Measurements from ENCODE around the gene AKTIP.

The AKTIP gene

DNA sequence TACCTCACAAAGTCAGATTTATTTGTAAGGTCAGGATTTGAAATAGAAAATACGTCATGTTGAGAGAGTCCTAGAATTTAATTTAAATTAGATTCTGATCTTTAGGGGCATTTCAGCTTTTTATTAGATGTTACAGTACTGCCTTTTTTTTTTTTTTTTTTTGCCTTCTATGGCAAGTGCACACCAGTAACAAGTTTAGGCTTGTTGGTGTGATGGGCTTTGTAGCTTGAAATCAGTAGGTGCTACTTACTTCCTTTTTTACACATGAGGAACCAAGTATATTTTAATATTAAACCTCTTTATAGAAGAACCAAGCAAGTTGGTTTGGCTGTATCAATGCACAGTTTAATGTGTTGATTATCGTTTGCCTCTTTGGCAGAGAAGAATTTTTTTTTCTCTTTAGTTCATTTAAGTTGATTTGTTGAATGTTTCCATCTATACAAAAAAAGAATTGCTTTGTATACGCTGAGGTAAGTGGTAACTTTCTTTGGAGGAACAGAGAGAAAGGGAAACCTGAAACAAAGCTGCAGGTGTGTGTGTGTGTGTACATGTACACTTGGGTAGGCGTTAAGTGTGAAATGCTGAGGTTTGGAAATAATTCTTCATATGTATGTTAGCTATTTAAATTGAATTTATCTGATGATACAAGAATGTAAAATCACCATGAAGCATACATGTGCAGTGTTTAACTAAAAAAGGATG lies 53.0 kb downstream of the AKTIP start:
- DNase-seq (ENCODE audit: low read depth), result peak; percentile 51
- TF ChIP-seq, protein P1, sequence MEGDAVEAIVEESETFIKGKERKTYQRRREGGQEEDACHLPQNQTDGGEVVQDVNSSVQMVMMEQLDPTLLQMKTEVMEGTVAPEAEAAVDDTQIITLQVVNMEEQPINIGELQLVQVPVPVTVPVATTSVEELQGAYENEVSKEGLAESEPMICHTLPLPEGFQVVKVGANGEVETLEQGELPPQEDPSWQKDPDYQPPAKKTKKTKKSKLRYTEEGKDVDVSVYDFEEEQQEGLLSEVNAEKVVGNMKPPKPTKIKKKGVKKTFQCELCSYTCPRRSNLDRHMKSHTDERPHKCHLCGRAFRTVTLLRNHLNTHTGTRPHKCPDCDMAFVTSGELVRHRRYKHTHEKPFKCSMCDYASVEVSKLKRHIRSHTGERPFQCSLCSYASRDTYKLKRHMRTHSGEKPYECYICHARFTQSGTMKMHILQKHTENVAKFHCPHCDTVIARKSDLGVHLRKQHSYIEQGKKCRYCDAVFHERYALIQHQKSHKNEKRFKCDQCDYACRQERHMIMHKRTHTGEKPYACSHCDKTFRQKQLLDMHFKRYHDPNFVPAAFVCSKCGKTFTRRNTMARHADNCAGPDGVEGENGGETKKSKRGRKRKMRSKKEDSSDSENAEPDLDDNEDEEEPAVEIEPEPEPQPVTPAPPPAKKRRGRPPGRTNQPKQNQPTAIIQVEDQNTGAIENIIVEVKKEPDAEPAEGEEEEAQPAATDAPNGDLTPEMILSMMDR (IDR thresholded peaks at IDR 0.05; ENCODE audit: insufficient read depth, low read depth, low read length, missing control alignments), result no peak
- H3K4me3 ChIP-seq (ENCODE audit: low read length), result no peak overlapping the region

DNA sequence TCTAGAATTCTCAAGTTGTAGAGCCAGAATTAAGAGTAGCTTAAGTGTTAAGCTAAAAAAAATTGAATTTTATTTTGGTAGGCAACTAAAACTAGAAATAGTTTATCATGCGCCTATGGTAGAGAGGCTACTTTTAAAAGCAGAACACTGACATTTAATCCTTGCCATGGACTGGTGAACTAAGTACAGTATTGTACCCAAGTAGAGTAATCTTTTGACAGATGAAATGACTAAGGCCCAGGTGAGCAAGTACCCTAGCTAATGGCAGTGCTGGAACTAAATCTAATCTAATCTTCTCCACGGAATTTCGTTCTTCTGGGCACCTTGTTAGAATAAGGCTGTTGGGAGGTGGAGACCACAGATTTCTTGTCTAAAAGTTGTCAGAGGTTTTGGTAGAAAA lies 56.9 kb downstream of the AKTIP start:
- DNase-seq (ENCODE audit: low read depth), result no peak
- TF ChIP-seq, protein P1 (IDR thresholded peaks at IDR 0.05; ENCODE audit: insufficient read depth, low read depth, low read length, missing control alignments), result no peak
- H3K4me3 ChIP-seq (ENCODE audit: low read length), result no peak overlapping the region

DNA sequence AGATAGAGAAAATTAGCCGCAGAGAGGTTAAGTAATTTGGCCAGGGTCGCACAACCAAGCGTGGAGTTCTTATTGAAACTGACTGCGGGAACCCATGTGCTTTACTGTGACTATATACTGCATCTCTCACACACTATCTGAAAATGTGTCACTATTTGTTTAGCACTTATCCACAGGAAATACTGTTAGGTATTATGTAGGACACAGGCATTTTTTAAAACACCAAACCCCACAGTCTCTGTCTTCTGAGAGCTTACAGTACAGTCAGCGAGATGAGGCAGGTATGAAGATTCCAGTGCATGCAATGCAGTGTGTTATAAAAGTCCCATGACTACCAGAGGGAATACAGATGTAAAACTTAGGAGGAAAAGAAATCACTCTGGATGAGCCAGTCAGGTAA lies 57.5 kb downstream of the AKTIP start:
- H3K4me3 ChIP-seq (ENCODE audit: low read length), result no peak overlapping the region
- DNase-seq (ENCODE audit: low read depth), result peak; percentile 38

More for the DNA sequence above, 57.5 kb downstream of the AKTIP start:
- TF ChIP-seq, protein P1 (IDR thresholded peaks at IDR 0.05; ENCODE audit: insufficient read depth, low read depth, low read length, missing control alignments), result no peak

All from epithelial cell of esophagus (primary cell).